GM12878 (cell line): Measurements from ENCODE around the gene SLC35D2. TPM values are rescaled to one million over a fixed set of nuclear protein-coding genes. Genes with fewer than 3 reads are reported as not detected.

Experiments
- BCL11A ChIP-seq: IDR thresholded peaks from 2 replicates; pipeline ENCODE4 v1.6.1; 2011; ENCODE audit warnings: low read depth, low read length
- CREB1 ChIP-seq: IDR thresholded peaks from 2 replicates; pipeline ENCODE4 v1.6.1; 2012; ENCODE audit warnings: low read depth, mild to moderate bottlenecking, inconsistent platforms
- JUNB ChIP-seq: IDR thresholded peaks from 2 replicates; pipeline ENCODE4 v1.6.1; 2016; ENCODE audit warnings: antibody characterized with exemption, mild to moderate bottlenecking
- MXI1 ChIP-seq: fragments of 150-350 bp; IDR thresholded peaks from 2 replicates; pipeline ENCODE4 v1.6.1; 2011; ENCODE audit warnings: low read depth, mild to moderate bottlenecking, inconsistent platforms, low read length, improper control_type of control experiment
- NR2F1 ChIP-seq: fragments of 450-650 bp; conservative IDR thresholded peaks from 2 replicates; pipeline ENCODE4 v1.6.1; 2017; ENCODE audit warnings: mild to moderate bottlenecking
- PAX5 ChIP-seq: IDR thresholded peaks from 2 replicates; pipeline ENCODE4 v1.6.1; 2011; ENCODE audit warnings: low read depth, low read length, borderline replicate concordance
- RB1 ChIP-seq: fragments of 450-650 bp; formaldehyde crosslinking; IDR thresholded peaks from 2 replicates; pipeline ENCODE4 v1.6.1; 2017; ENCODE audit warnings: mild to moderate bottlenecking, borderline replicate concordance
- SUPT20H ChIP-seq: IDR thresholded peaks from 2 replicates; pipeline ENCODE4 v1.6.1; 2011; ENCODE audit warnings: low read depth, mild to moderate bottlenecking, low read length, moderate library complexity, borderline replicate concordance; ENCODE audit not compliant: control insufficient read depth
- TAF1 ChIP-seq: IDR thresholded peaks from 2 replicates; pipeline ENCODE4 v1.6.1; 2011; ENCODE audit warnings: mild to moderate bottlenecking, low read depth, low read length, borderline replicate concordance
- ZNF24 ChIP-seq: fragments of 450-650 bp; IDR thresholded peaks from 2 replicates; pipeline ENCODE4 v1.6.1; 2017; ENCODE audit warnings: antibody characterized with exemption, mild to moderate bottlenecking
- polyA plus RNA-seq, 11 experiments: library from polyadenylated mRNA; depleted of rRNA in 4 of 11; unstranded in 6 of 11; stranded (reverse) in 5 of 11; fragments of >200 nt; fragmentation: Nextera tagmentation in 4 of 11; fragmentation: Illumina TruSeq in 1 of 11; extraction: Ambion mirVana in 4 of 11; extraction: Trizol in 1 of 11; gene quantifications; 1 replicate in 1 of 11; 2 replicates in 10 of 11; pipeline versions ENCODE4 v1.2.1 to v1.2.3, GENCODE V29; 2011 to 2016; ENCODE audit warnings: inconsistent platforms in 2 of 11, missing spikeins in 2 of 11, low read depth in 1 of 11
- total RNA-seq, 4 experiments: library from RNA; depleted of rRNA in 3 of 4; stranded (reverse); fragments of >200 nt in 3 of 4; fragmentation: Illumina TruSeq in 1 of 4; extraction: Trizol in 1 of 4; gene quantifications; 2 replicates each; pipeline versions ENCODE4 v1.2.1 to v1.2.3, GENCODE V29; 2013 to 2021
- TF ChIP-seq, protein P1 (sequence below): fragments of 450-650 bp; conservative IDR thresholded peaks from 2 replicates; pipeline ENCODE4 v1.6.1; 2017; ENCODE audit warnings: mild to moderate bottlenecking, moderate library complexity
- TF ChIP-seq, protein P2 (sequence below): IDR thresholded peaks from 2 replicates; pipeline ENCODE4 v1.6.1; 2011; ENCODE audit warnings: low read depth, low read length, improper control_type of control experiment, borderline replicate concordance
- TF ChIP-seq, protein P3 (sequence below): fragments of 450-650 bp; IDR thresholded peaks from 2 replicates; pipeline ENCODE4 v1.6.1; 2017; ENCODE audit warnings: mild to moderate bottlenecking, low read depth, inconsistent platforms; ENCODE audit not compliant: poor library complexity, severe bottlenecking
- TF ChIP-seq, protein P4 (sequence below): fragments of 450-650 bp; formaldehyde crosslinking; IDR thresholded peaks from 2 replicates; pipeline ENCODE4 v1.4.0; 2020; ENCODE audit warnings: mild to moderate bottlenecking, moderate library complexity
- TF ChIP-seq, protein P5 (sequence below): fragments of 450-650 bp; IDR thresholded peaks from 2 replicates; pipeline ENCODE4 v1.6.1; 2017; ENCODE audit warnings: low read depth, mild to moderate bottlenecking, moderate library complexity
- TF ChIP-seq, protein P6 (sequence below): IDR thresholded peaks from 2 replicates; pipeline ENCODE4 v1.6.1; 2012; ENCODE audit warnings: low read length, inconsistent platforms

Gene SLC35D2
- total and polyA plus RNA-seq, 10 of the 15 experiments (the other 5 are each of a cell fraction or from before 2014, with no cell fraction given), result 0.64 to 6.3 (median 3.5) TPM

DNA sequence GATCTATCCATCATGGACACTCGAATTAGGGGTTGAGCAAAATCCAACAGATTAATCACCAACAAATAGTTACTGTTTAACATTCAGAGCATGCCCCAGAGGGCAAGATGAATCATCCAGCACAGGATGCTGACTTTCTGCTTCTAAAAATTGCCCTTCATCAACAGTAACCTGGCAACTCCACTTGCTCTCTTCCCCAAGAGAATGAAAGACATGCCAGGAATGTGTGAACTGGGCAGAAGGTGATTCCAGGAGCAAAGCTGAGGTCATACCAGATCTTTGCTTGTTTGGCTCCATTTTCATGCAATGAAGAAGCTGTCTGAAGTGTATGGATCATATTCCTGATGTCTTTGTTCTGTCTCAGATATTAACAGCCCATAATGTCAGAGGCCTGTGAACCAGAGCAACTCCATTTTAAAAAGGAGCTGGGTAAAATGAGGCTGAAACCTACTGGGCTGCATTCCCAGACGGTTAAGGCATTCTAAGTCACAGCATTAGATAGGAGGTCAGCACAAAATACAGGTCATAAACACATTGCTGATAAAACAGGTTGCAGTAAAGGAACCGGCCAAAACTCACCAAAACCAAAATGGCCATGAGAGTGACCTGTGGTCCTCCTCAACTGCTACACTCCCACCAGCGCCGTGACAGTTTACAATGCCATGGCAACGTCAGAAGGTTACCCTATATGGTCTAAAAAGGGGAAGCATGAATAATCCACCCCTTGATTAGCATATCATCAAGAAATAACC lies 37.1 kb upstream of the SLC35D2 start (continued):
- TF ChIP-seq PAX5, result no peak
- peak; percentile 56 for TF ChIP-seq NR2F1
- TF ChIP-seq, protein P1, sequence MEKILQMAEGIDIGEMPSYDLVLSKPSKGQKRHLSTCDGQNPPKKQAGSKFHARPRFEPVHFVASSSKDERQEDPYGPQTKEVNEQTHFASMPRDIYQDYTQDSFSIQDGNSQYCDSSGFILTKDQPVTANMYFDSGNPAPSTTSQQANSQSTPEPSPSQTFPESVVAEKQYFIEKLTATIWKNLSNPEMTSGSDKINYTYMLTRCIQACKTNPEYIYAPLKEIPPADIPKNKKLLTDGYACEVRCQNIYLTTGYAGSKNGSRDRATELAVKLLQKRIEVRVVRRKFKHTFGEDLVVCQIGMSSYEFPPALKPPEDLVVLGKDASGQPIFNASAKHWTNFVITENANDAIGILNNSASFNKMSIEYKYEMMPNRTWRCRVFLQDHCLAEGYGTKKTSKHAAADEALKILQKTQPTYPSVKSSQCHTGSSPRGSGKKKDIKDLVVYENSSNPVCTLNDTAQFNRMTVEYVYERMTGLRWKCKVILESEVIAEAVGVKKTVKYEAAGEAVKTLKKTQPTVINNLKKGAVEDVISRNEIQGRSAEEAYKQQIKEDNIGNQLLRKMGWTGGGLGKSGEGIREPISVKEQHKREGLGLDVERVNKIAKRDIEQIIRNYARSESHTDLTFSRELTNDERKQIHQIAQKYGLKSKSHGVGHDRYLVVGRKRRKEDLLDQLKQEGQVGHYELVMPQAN, result no peak
- no peak for TF ChIP-seq CREB1
- TF ChIP-seq ZNF24, result no peak
- TF ChIP-seq, protein P2, sequence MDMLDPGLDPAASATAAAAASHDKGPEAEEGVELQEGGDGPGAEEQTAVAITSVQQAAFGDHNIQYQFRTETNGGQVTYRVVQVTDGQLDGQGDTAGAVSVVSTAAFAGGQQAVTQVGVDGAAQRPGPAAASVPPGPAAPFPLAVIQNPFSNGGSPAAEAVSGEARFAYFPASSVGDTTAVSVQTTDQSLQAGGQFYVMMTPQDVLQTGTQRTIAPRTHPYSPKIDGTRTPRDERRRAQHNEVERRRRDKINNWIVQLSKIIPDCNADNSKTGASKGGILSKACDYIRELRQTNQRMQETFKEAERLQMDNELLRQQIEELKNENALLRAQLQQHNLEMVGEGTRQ, result no peak
- TF ChIP-seq, protein P3, sequence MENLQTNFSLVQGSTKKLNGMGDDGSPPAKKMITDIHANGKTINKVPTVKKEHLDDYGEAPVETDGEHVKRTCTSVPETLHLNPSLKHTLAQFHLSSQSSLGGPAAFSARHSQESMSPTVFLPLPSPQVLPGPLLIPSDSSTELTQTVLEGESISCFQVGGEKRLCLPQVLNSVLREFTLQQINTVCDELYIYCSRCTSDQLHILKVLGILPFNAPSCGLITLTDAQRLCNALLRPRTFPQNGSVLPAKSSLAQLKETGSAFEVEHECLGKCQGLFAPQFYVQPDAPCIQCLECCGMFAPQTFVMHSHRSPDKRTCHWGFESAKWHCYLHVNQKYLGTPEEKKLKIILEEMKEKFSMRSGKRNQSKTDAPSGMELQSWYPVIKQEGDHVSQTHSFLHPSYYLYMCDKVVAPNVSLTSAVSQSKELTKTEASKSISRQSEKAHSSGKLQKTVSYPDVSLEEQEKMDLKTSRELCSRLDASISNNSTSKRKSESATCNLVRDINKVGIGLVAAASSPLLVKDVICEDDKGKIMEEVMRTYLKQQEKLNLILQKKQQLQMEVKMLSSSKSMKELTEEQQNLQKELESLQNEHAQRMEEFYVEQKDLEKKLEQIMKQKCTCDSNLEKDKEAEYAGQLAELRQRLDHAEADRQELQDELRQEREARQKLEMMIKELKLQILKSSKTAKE, result no peak
- TF ChIP-seq, protein P4, sequence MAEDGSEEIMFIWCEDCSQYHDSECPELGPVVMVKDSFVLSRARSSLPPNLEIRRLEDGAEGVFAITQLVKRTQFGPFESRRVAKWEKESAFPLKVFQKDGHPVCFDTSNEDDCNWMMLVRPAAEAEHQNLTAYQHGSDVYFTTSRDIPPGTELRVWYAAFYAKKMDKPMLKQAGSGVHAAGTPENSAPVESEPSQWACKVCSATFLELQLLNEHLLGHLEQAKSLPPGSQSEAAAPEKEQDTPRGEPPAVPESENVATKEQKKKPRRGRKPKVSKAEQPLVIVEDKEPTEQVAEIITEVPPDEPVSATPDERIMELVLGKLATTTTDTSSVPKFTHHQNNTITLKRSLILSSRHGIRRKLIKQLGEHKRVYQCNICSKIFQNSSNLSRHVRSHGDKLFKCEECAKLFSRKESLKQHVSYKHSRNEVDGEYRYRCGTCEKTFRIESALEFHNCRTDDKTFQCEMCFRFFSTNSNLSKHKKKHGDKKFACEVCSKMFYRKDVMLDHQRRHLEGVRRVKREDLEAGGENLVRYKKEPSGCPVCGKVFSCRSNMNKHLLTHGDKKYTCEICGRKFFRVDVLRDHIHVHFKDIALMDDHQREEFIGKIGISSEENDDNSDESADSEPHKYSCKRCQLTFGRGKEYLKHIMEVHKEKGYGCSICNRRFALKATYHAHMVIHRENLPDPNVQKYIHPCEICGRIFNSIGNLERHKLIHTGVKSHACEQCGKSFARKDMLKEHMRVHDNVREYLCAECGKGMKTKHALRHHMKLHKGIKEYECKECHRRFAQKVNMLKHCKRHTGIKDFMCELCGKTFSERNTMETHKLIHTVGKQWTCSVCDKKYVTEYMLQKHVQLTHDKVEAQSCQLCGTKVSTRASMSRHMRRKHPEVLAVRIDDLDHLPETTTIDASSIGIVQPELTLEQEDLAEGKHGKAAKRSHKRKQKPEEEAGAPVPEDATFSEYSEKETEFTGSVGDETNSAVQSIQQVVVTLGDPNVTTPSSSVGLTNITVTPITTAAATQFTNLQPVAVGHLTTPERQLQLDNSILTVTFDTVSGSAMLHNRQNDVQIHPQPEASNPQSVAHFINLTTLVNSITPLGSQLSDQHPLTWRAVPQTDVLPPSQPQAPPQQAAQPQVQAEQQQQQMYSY, result peak; percentile 96
- no peak for TF ChIP-seq MXI1
- TF ChIP-seq, protein P5, sequence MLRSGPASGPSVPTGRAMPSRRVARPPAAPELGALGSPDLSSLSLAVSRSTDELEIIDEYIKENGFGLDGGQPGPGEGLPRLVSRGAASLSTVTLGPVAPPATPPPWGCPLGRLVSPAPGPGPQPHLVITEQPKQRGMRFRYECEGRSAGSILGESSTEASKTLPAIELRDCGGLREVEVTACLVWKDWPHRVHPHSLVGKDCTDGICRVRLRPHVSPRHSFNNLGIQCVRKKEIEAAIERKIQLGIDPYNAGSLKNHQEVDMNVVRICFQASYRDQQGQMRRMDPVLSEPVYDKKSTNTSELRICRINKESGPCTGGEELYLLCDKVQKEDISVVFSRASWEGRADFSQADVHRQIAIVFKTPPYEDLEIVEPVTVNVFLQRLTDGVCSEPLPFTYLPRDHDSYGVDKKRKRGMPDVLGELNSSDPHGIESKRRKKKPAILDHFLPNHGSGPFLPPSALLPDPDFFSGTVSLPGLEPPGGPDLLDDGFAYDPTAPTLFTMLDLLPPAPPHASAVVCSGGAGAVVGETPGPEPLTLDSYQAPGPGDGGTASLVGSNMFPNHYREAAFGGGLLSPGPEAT, result peak; percentile 58; the same call in 1 of the 2 replicates
- TF ChIP-seq, protein P6, sequence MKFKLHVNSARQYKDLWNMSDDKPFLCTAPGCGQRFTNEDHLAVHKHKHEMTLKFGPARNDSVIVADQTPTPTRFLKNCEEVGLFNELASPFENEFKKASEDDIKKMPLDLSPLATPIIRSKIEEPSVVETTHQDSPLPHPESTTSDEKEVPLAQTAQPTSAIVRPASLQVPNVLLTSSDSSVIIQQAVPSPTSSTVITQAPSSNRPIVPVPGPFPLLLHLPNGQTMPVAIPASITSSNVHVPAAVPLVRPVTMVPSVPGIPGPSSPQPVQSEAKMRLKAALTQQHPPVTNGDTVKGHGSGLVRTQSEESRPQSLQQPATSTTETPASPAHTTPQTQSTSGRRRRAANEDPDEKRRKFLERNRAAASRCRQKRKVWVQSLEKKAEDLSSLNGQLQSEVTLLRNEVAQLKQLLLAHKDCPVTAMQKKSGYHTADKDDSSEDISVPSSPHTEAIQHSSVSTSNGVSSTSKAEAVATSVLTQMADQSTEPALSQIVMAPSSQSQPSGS, result no peak
- no peak for TF ChIP-seq SUPT20H
- TF ChIP-seq JUNB, result 0 out of 2 replicates have a peak, but pooled peaks have one; percentile 9
- TF ChIP-seq TAF1, result no peak
- 0 out of 2 replicates have a peak, but pooled peaks have one; percentile 37 for TF ChIP-seq RB1
- no peak for TF ChIP-seq BCL11A
